Spleen (tissue), 7 donors: ENCODE results near the gene UGCG.

ENCODE experiments used
- POLR2A ChIP-seq, 3 donors: fragments of 450-650 bp; IDR thresholded peaks; one replicate each; pipeline ENCODE4 v1.5.1; 2017; ENCODE audit warnings: antibody characterized with exemption in 3 of 3, mild to moderate bottlenecking in 1 of 3
- POLR2AphosphoS5 ChIP-seq, 3 donors: sonication (generic); formaldehyde crosslinking; IDR thresholded peaks; one replicate each; pipeline ENCODE4 v1.5.1; 2017; ENCODE audit warnings: antibody characterized with exemption in 3 of 3
- TF ChIP-seq, protein P1 (sequence below), 11 experiments: fragments of 200-600 bp in 7 of 11; fragments of 450-650 bp in 4 of 11; sonication (generic) in 4 of 11; IDR thresholded peaks in 8 of 11; conservative IDR thresholded peaks in 3 of 11; 1 replicate in 7 of 11; 2 replicates in 4 of 11; pipeline versions ENCODE4 v1.4.0 to v1.8.0; 2016 to 2021; ENCODE audit warnings: antibody characterized with exemption in 11 of 11, inconsistent platforms in 4 of 11, mild to moderate bottlenecking in 1 of 11
- donor health status: DM: no; HTN: no; CAD: no; lungs with moderate emphysema.
- donor health status: DM: no; HTN: no; CAD: no.
- donor health status: DM: no; HTN: no; CAD: no.

DNA sequence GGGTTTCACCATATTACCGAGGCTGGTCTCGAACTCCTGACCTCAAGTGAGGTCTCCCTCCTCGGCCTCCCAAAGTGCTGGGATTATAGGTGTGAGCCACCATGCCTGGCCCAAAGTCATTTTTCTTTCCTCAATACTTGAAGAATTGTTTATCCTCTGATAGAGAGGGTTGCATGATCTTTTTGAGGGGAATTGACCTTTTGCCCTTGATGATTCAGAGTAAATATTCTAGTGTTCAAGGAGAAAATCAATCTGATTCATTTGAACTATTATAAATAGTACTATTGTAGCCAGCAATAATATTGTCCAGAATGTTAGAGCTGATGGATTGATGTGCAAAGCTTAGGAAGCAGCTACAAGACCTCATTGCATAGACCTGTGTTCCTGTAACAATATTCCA is 47.1 kb downstream of the UGCG start:
- TF ChIP-seq, protein P1, sequence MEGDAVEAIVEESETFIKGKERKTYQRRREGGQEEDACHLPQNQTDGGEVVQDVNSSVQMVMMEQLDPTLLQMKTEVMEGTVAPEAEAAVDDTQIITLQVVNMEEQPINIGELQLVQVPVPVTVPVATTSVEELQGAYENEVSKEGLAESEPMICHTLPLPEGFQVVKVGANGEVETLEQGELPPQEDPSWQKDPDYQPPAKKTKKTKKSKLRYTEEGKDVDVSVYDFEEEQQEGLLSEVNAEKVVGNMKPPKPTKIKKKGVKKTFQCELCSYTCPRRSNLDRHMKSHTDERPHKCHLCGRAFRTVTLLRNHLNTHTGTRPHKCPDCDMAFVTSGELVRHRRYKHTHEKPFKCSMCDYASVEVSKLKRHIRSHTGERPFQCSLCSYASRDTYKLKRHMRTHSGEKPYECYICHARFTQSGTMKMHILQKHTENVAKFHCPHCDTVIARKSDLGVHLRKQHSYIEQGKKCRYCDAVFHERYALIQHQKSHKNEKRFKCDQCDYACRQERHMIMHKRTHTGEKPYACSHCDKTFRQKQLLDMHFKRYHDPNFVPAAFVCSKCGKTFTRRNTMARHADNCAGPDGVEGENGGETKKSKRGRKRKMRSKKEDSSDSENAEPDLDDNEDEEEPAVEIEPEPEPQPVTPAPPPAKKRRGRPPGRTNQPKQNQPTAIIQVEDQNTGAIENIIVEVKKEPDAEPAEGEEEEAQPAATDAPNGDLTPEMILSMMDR (IDR thresholded peaks at IDR 0.05 in 8 of 11, conservative IDR thresholded peaks at IDR 0.05 in 3 of 11), result no peak
- TF ChIP-seq POLR2A (IDR thresholded peaks at IDR 0.05) (no peak), POLR2AphosphoS5 (IDR thresholded peaks at IDR 0.05) (no peak)
